ENCODE results near the gene RBM5. TPM values are rescaled to one million over a fixed set of nuclear protein-coding genes. Genes with fewer than 3 reads are reported as not detected.

The RBM5 gene
- polyA plus RNA-seq, 1 of the 3 experiments (the other 2 are of a cell fraction): 113 TPM

GRCh38 chr3:50165910-50166538, 77.3 kb downstream of the RBM5 start:
- no peak overlapping the region for H2AFZ ChIP-seq (ENCODE audit: low read depth)

More at GRCh38 chr3:50165910-50166538, 77.3 kb downstream of the RBM5 start:
- Histone ChIP-seq H3K4me2 (peak overlapping the region; percentile 69), H3K27me3 (ENCODE audit: insufficient read depth) (no peaks in the 10 kb centered on the region), H3K4me1 (ENCODE audit: control insufficient read depth in 1 of 2, insufficient read depth in 2 of 2, low read depth in 1 of 2, low read length in 1 of 2) (peaks cover 22 to 54% of the 10 kb centered on the region in 2 experiments; a peak in 3 of 4 replicates), H3K9me2 (no peaks in the 10 kb centered on the region), H3F3A (replicated peaks; ENCODE audit: insufficient read depth) (peaks cover 18% of the 10 kb centered on the region), H3K79me2 (ENCODE audit: insufficient read depth) (peaks cover 19% of the 10 kb centered on the region), H3K27ac (ENCODE audit: low read depth in 2 of 2, low read length in 1 of 2) (peak overlapping the region; percentile 82), H3K9me3 (no peaks in the 10 kb centered on the region), H3K4me3 (ENCODE audit: low read depth in 2 of 2, low read length in 1 of 2) (no peak overlapping the region), H3K36me3 (replicated peaks in 1 of 2; ENCODE audit: control insufficient read depth in 1 of 2, insufficient read depth in 2 of 2, low read length in 1 of 2) (no peaks in the 10 kb centered on the region), H3K9ac (peak overlapping the region; percentile 48; the same call in 1 of the 2 replicates), H4K20me1 (ENCODE audit: insufficient read depth) (no peaks in the 10 kb centered on the region)
- TF ChIP-seq USF1 (IDR thresholded peaks at IDR 0.05; ENCODE audit: borderline replicate concordance, low read depth) (no peak), USF2 (IDR thresholded peaks at IDR 0.05; ENCODE audit: borderline replicate concordance, low read depth, low read length) (no peak), EZH2phosphoT487 (IDR thresholded peaks at IDR 0.05; ENCODE audit: borderline replicate concordance, low read depth) (no peak), REST (IDR thresholded peaks at IDR 0.05; ENCODE audit: low read depth, low read length) (no peak), FOSL2 (IDR thresholded peaks at IDR 0.05; ENCODE audit: borderline replicate concordance, low read depth) (no peak), GATA2 (CRISPR knock-in tag; IDR thresholded peaks at IDR 0.05) (no peak), TEAD4 (IDR thresholded peaks at IDR 0.05; ENCODE audit: borderline replicate concordance, insufficient read depth) (no peak), MAX (IDR thresholded peaks at IDR 0.05; ENCODE audit: low read depth) (no peak), IRF3 (IDR thresholded peaks at IDR 0.05; ENCODE audit: low read depth, low read length) (no peak), YY1 (IDR thresholded peaks at IDR 0.05; ENCODE audit: low read depth) (no peak), POLR2AphosphoS5 (IDR thresholded peaks at IDR 0.05; ENCODE audit: low read depth, low read length) (no peak), SMC3 (IDR thresholded peaks at IDR 0.05; ENCODE audit: low read depth, low read length) (no peak), RXRA (IDR thresholded peaks at IDR 0.05; ENCODE audit: borderline replicate concordance, low read depth) (no peak), RFX5 (IDR thresholded peaks at IDR 0.05; ENCODE audit: low read length) (no peak), FOXM1 (IDR thresholded peaks at IDR 0.05; ENCODE audit: low read depth) (no peak), ELF1 (IDR thresholded peaks at IDR 0.05) (no peak), TAF1 (IDR thresholded peaks at IDR 0.05; ENCODE audit: borderline replicate concordance, low read depth, low read length) (no peak)
- TF ChIP-seq, protein P1, sequence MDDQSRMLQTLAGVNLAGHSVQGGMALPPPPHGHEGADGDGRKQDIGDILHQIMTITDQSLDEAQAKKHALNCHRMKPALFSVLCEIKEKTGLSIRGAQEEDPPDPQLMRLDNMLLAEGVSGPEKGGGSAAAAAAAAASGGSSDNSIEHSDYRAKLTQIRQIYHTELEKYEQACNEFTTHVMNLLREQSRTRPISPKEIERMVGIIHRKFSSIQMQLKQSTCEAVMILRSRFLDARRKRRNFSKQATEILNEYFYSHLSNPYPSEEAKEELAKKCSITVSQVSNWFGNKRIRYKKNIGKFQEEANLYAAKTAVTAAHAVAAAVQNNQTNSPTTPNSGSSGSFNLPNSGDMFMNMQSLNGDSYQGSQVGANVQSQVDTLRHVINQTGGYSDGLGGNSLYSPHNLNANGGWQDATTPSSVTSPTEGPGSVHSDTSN (IDR thresholded peaks at IDR 0.05): no peak
- TF ChIP-seq, protein P2, sequence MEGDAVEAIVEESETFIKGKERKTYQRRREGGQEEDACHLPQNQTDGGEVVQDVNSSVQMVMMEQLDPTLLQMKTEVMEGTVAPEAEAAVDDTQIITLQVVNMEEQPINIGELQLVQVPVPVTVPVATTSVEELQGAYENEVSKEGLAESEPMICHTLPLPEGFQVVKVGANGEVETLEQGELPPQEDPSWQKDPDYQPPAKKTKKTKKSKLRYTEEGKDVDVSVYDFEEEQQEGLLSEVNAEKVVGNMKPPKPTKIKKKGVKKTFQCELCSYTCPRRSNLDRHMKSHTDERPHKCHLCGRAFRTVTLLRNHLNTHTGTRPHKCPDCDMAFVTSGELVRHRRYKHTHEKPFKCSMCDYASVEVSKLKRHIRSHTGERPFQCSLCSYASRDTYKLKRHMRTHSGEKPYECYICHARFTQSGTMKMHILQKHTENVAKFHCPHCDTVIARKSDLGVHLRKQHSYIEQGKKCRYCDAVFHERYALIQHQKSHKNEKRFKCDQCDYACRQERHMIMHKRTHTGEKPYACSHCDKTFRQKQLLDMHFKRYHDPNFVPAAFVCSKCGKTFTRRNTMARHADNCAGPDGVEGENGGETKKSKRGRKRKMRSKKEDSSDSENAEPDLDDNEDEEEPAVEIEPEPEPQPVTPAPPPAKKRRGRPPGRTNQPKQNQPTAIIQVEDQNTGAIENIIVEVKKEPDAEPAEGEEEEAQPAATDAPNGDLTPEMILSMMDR (IDR thresholded peaks at IDR 0.05): no peak
- no peak for DNase-seq
- POLR2A ChIA-PET: no interaction called here
- WGBS (ENCODE audit: low lambda C conversion rate): 59% methylated on average over 12 of the region's 15 CpGs
- CTCF ChIA-PET: interaction anchor here (0.7 to 2.6 kb wide), 6 partner anchors 10 to 107 kb away, joined by 3 to 9 read pairs (median 4); no protein-coding TSS in a partner anchor
